HFFc6 (cell line): ENCODE measurements around the gene MYADML2. TPM values are rescaled to one million over a fixed set of nuclear protein-coding genes. Genes with fewer than 3 reads are reported as not detected.

Source experiments
- DNase-seq: peaks from one replicate; pipeline ENCODE4 v3.0.0-alpha.2; 2018
- H3K27ac Mint-ChIP-seq: 2 replicates; pipeline ENCODE4 v1.8.0; 2020; ENCODE audit warnings: mild to moderate bottlenecking, mixed read lengths
- H3K27me3 Mint-ChIP-seq: 2 replicates; pipeline ENCODE4 v1.8.0; 2021; ENCODE audit warnings: mild to moderate bottlenecking, moderate library complexity, mixed read lengths; ENCODE audit not compliant: insufficient read depth
- H3K36me3 Mint-ChIP-seq: 2 replicates; pipeline ENCODE4 v1.8.0; 2021; ENCODE audit warnings: low read depth, mixed read lengths
- H3K4me1 Mint-ChIP-seq: 2 replicates; pipeline ENCODE4 v1.8.0; 2020; ENCODE audit warnings: low read depth, mixed read lengths
- H3K4me3 Mint-ChIP-seq: 2 replicates; pipeline ENCODE4 v1.8.0; 2020; ENCODE audit warnings: mild to moderate bottlenecking, moderate library complexity, mixed read lengths
- H3K9me3 Mint-ChIP-seq: 2 replicates; pipeline ENCODE4 v1.8.0; 2020; ENCODE audit warnings: mild to moderate bottlenecking, mixed read lengths
- CTCF ChIP-seq: fragments of 200-600 bp; sonication (generic); IDR thresholded peaks from 2 replicates; pipeline ENCODE4 v1.5.0; 2021; ENCODE audit warnings: antibody characterized with exemption, mild to moderate bottlenecking
- total RNA-seq, 6 experiments: library from RNA; stranded (reverse); fragmentation: NEBNext Ultra II Directional; extraction: Animal tissue kit (Norgen Biotek cat#: 25700); gene quantifications; 2 replicates in 1 of 6; 3 replicates in 5 of 6; pipeline ENCODE4 v1.2.3, GENCODE V29; 2021

Gene MYADML2
- total RNA-seq, 6 experiments from 2014 or later: not detected

GRCh38 chr17:81916234-81917001 lies 30.6 kb downstream of the MYADML2 start:
- H3K27ac Mint-ChIP-seq: peak overlapping the region; percentile 70
- peaks cover 48% of the 10 kb centered on the region for H3K36me3 Mint-ChIP-seq
- DNase-seq: peak; percentile 72
- no peaks in the 10 kb centered on the region for H3K9me3 Mint-ChIP-seq
- H3K4me3 Mint-ChIP-seq: peak overlapping the region; percentile 90
- peaks cover 33% of the 10 kb centered on the region for H3K4me1 Mint-ChIP-seq
- TF ChIP-seq CTCF: no peak
- no peaks in the 10 kb centered on the region; the same call in 1 of the 2 replicates for H3K27me3 Mint-ChIP-seq

- TF ChIP-seq CTCF: no peak
- H3K27me3 Mint-ChIP-seq: no peaks in the 10 kb centered on the region; the same call in 1 of the 2 replicates
- no peak overlapping the region for H3K27ac Mint-ChIP-seq
- H3K4me3 Mint-ChIP-seq: no peak overlapping the region
- peaks cover 27% of the 10 kb centered on the region for H3K4me1 Mint-ChIP-seq
- no peak for DNase-seq
- H3K36me3 Mint-ChIP-seq: peaks cover 44% of the 10 kb centered on the region
- H3K9me3 Mint-ChIP-seq: no peaks in the 10 kb centered on the region
These were observed 31.7 kb downstream of the MYADML2 start for GRCh38 chr17:81915331-81915730.

- TF ChIP-seq CTCF: no peak
- Mint-ChIP-seq H3K4me3 (no peak overlapping the region), H3K36me3 (peaks cover 40% of the 10 kb centered on the region), H3K27me3 (no peaks in the 10 kb centered on the region; the same call in 1 of the 2 replicates), H3K9me3 (no peaks in the 10 kb centered on the region), H3K27ac (no peak overlapping the region), H3K4me1 (peaks cover 24% of the 10 kb centered on the region)
- no peak for DNase-seq
These were observed 32.8 kb downstream of the MYADML2 start for GRCh38 chr17:81914103-81914850.

- Mint-ChIP-seq H3K4me3 (no peak overlapping the region), H3K36me3 (peaks cover 35% of the 10 kb centered on the region), H3K27ac (no peak overlapping the region), H3K4me1 (peaks cover 18% of the 10 kb centered on the region), H3K27me3 (no peaks in the 10 kb centered on the region; the same call in 1 of the 2 replicates), H3K9me3 (no peaks in the 10 kb centered on the region)
- no peak for DNase-seq
- no peak for TF ChIP-seq CTCF
These were observed 33.5 kb downstream of the MYADML2 start for GRCh38 chr17:81913394-81914102.

- Mint-ChIP-seq H3K27me3 (no peaks in the 10 kb centered on the region; the same call in 1 of the 2 replicates), H3K9me3 (no peaks in the 10 kb centered on the region), H3K36me3 (peaks cover 35% of the 10 kb centered on the region), H3K27ac (no peak overlapping the region), H3K4me1 (peaks cover 18% of the 10 kb centered on the region), H3K4me3 (no peak overlapping the region)
- DNase-seq: no peak
- TF ChIP-seq CTCF: no peak
These were observed 34.4 kb downstream of the MYADML2 start for GRCh38 chr17:81912441-81913309.
